ENCODE results near the gene WTIP. TPM values are rescaled to one million over a fixed set of nuclear protein-coding genes. Genes with fewer than 3 reads are reported as not detected.

The WTIP gene
- 37.8 and 72.9 TPM in 2 replicates for total RNA-seq

GRCh38 chr19:34480971-34481841, at the start of gene WTIP:
WTIP (plus strand) TSS chr19:34481758; CDS start chr19:34481975, 217 bp downstream.

Other genes with a start within 250 kb of the WTIP start
- 10.8 and 11.6 TPM in 2 replicates for gene GARRE1, start 227.2 kb upstream of the WTIP start, total RNA-seq
- 141 and 192 TPM in 2 replicates for gene GPI, start 116.6 kb upstream of the WTIP start, total RNA-seq
- gene PDCD2L, start 77.4 kb upstream of the WTIP start, total RNA-seq, result 7.5 and 8.2 TPM in 2 replicates
- 94.9 and 150 TPM in 2 replicates for gene UBA2, start 53.4 kb upstream of the WTIP start, total RNA-seq
- under 0.01 and 0.14 TPM in 2 replicates for gene SCGB2B2, start 195.4 kb downstream of the WTIP start, total RNA-seq
- 14.8 and 15.4 TPM in 2 replicates for gene ZNF302, start 195.9 kb downstream of the WTIP start, total RNA-seq

All from smooth muscle cell of bladder (primary cell).